Activated CD4-positive, CD25-positive, alpha-beta regulatory T cell (primary cell): ENCODE results near the gene GALNT11.
"Not testable (repeated sequence)": the region's sequence is repeated elsewhere in the genome, so short reads cannot be mapped to it uniquely, and the experiment has no call there.

ENCODE experiments used
- DNase-seq, 4 experiments: peaks; one replicate each; lab custom pipeline; 2025; lab: John Stamatoyannopoulos, UW

GALNT11 gene

DNA sequence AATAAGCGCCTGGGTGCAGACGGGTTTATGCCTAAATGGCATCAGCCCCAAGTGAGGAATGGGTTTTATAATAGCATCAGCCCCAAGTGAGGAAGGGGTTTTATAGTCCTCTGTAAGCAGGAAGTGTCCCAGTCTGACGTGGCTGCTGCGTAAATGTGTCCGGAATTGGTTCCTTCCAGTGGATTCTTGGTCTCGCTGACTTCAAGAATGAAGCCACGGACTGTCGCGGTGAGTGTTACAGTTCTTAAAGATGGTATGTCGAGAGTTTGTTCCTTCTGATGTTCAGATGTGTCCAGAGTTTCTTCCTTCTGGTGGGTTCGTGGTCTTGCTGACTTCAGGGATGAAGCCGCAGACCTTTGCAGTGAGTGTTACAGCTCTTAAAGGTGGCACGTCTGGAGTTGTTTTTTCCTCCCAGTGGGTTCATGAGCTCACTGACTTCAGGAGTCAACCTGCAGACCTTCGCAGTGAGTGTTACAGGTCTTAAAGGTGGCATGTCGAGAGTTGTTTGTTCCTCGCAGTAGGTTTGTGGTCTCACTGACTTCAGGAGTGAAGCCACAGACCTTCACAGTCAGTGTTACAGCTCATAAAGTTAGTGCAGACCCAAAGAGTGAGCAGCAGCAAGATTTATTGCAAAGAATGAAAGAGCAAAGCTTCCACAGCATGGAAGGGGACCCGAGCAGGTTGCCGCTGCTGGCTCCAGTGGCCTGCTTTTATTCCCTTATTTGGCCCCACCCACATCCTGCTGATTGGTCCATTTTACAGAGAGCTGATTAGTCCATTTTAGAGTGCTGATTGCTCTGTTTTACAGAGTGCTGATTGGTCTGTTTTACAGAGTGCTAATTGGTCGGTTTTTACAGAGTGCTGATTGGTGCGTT, 2.3 kb downstream of the GALNT11 start:
- not testable (repeated sequence) for DNase-seq

DNA sequence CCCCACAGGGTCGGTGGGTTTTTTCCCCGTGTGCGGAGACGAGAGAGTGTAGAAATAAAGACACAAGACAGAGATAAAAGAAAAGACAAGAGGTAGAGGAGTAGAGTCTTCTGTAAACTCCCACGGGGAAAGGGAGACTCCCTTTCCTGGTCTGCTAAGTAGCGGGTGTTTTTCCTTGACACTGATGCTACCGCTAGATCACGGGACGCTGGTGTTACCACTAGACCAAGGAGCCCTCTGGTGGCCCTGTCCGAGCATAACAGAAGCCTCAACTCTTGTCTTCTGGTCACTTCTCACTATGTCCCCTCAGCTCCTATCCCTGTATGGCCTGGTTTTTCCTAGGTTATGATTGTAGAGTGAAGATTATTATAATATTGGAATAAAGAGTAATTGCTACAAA, 4.6 kb downstream of the GALNT11 start:
- not testable (repeated sequence) for DNase-seq

DNA sequence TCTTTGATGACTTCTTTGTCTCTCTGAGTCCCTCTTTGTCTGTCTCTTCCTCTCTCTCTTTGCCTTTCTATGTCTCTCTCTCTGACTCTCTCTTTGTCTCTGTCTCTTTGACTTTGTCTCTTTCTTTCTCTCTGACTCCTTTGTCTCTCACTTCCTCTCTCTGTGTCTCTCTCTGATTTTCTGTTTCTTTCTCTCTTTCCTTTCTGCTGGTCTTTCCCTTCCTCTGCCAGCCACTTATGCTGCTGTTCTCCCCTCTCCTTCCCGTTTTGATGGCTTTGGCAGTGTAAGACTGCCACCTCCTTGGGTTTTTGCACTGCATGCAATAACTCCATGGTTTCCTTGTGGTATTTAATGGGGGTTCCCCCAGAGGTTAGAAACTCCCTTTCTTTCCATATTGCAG, 5.2 kb downstream of the GALNT11 start:
- not testable (repeated sequence) for DNase-seq

DNA sequence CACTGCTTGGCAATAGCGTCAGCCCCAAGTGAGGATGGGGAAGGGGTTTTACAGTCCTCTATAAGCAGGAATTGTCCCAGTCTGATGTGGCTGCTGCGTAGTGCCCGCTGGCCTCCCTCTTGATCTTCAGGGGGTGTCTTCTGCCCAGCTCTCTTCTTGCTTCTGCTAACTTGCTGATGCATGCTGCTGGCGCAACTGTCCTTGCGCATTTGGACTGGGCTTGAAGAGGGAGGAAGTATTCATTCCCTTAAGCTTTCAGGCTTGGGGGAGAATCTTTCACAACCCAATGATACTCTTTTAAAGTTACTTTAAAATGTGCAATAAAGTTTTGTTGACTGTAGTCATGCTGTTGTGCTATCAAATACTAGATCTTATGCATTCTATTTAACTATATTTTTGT, 10.3 kb downstream of the GALNT11 start:
- DNase-seq = no peak

DNA sequence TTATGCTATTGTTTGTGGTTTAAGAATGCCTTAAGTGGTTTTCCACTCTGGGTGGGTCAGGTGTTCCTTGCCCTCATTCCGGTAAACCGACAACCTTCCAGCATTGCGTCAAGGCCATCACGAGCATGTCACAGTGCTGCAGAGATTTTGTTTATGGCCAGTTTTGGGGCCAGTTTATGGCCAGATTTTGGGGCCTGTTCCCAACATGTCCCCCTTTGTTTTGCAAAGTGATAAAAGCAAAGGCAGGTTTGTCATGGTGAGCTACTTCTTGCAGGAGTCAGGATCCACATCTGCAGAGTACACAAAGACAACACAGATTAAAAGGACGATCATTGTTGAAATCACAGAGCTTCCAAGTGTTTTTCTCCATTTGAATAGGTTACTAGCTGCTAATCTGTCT, 12.9 kb downstream of the GALNT11 start:
- DNase-seq = not testable (repeated sequence)

DNA sequence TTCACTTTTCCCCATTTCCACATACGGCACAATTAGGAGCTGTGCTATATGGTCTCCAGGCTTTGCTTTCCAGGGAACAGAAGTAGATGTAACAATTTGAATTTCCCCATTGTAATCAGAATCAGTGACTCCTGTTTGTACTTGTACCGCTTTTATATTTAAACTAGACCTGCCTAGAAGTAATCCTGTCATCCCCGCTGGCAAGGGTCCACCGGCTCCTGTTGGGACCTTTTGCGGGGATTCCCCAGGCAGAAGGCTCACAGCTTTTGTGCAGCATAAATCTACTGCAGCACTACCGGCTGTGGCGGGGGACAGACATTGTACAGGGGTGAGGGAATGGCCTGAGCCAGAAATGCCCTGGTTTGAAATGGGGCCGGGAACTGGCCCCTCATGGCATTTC, 17.6 kb downstream of the GALNT11 start:
- DNase-seq = not testable (repeated sequence)

DNA sequence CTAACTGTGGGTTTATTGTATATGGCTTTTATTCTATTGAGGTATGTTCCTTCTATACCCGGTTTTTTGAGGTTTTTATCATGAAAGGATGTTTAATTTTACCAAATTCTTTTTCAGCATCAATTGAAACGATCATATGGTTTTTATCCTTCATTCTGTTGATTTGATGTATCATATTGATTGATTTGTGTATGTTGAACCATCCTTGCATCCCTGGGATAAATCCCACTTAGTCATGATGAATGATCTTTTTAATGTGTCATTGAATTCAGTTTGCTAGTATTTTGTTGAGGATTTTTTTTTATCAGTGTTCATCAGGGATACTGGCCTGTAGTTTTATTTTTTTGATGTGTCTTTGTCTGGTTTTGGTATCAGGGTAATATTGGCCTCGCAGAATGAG, 19.4 kb downstream of the GALNT11 start:
- not testable (repeated sequence) for DNase-seq

DNA sequence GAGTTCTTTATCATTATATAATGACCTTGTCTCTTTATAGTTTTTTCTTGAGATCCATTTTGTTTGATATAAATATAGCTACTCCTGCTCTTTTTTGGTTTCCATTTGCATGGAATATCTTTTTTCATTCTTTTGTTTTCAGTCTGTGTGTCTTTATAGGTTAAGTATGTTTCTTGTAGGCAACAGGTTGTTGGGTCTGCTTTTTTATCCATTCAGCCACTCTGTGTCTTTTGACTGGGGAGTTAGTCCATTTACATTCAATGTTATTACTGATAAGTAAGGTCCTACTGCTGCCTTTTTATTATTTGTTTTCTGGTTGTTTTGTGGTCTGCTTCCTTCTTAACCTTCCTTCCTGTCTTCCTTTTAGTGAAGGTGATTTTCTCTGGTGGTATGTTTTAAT, 21.1 kb downstream of the GALNT11 start:
- DNase-seq = no peak

DNA sequence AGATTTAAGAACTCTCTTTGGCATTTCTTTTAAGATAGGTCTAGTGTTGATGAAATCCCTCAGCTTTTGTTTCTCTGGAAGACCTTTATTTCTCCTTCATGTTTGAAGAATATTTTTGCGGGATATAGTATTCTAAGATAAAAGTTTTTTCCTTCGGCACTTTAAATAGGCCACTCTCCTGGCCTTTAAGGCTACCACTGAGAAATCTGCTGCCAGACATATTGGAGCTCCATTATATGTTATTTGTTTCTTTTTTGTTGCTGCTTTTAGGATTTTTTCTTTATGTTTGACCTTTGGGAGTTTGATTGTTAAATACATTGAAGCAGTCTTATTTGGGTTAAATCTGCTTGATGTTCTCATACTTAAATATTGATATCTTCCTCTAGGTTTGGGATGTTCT, 22.6 kb downstream of the GALNT11 start:
- no peak for DNase-seq

DNA sequence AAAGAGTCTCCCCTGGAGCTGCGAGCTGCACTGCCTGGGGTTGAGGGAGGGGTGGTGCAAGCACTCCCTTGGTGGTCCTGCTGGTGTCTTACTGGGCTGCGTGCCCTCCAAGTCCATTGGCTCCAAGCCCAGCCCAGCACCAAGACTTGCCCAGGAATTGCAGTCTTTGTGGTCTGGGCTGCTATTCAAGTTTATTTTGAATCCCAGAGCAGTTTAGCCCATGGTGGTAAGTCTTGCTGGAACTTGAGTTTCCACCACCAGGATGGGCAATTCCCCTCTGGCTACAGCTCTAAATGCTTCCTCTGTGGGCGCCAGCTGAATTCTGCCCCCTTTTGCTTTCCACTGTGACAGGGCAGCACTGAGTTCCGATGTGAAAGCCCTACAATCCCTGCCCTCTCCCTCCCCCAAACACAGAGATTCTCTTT, 25.1 kb downstream of the GALNT11 start:
- no peak for DNase-seq

DNA sequence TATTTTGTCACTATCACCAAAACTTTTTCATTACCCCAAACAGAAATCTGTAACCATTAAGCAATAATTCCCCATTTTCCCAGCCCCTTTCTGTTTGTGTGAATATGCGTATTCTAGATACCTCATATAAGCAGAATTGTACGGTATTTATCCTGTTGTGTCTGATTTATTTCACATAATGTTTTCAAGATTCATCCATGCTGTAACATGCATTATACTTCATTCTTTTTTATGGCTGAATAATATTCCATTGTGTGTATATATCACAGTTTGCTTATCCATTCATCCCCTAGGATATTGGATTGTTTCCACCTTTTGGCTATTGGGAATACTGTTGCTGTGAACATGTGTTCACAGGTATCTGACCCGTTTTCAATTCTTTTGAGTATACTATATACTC, 26.5 kb downstream of the GALNT11 start:
- DNase-seq = no peak

DNA sequence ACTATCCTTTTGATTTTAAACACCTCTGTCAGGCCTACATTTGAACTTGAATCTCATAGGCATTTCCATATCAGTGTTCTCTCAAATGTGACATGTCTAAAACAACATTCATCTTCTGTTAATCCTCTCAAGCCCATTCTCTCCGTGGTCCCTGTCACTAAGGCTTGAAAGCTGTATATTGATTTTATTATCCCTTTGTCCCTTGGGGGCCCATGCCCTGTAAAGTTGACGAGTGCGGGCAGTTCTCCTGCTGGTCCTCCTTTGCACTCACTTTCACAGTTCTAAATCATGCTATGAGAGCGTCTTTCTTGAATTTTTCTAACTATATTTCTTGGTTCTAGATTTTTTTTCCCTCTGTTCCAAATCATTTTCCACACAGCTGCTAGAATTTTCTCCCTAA, 27.3 kb downstream of the GALNT11 start:
- DNase-seq = no peak

DNA sequence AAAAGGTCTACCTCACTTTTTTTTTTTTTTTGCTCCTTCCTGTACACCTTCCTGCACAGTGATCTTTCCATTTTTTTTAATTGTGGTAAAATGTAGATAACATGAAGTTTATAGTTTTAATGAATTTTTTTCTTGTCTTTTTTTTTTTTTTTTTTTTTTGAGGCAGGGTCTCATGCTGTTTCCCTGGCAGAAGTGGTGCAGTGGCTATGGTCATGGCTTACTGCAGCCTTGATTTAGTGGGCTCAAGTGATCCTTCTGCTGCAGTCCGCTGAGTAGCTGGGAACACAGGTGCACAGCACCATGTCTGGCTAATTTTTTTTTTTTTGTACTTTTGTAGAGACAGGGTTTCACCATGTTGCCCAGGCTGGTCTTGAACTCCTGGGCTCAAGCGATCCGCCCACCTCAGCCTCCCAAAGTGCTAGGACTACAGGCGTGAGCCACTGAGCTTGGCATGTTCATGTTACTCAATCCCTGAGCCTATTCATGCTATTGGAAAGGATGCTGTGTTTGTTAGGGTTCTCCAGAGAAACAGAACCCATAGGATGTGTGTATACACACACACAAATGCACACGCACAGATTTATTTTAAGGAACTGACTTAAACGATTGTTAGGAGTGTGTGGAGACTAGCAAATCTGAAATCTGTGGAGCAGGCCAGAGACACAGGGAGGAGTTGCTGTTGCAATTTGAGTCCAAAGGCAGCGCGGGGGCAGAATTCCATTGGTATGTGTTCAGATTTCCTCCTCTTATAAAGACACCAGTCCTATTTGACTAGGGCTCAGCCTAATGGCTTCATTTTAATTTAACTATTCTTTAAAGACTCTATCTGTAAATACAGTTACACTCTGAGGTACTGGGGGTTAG, 29.1 kb downstream of the GALNT11 start:
- no peak for DNase-seq

DNA sequence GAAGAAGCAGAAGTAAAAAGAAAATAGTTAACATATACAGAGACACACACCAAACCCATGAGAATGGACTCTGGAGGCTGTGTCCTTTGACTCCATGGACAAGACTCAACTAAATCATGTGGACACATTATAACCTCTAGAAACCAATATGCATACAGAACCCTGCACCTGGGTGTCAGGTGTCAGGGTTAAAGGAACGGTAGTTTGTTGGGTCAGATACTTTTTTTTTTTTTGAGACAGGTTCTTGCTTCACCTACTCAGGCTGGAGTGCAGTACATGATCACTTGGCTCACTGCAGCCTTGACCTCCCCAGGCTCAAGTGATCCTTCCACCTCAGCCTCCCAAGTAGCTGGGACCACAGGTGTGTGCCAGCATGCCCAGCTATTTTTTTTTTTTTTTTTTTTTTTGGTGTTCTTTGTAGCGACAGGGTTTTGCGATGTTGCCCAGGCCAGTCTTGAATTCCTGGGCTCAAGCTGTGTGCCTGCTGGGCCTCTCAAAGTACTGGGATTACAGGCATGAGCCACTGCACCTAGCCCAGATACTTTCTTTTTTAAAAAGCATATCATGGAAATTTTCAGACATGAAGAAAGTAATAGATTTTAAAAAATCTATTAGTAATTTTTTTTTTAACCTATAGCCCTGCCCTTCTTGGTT, 31.3 kb downstream of the GALNT11 start:
- no peak for DNase-seq

DNA sequence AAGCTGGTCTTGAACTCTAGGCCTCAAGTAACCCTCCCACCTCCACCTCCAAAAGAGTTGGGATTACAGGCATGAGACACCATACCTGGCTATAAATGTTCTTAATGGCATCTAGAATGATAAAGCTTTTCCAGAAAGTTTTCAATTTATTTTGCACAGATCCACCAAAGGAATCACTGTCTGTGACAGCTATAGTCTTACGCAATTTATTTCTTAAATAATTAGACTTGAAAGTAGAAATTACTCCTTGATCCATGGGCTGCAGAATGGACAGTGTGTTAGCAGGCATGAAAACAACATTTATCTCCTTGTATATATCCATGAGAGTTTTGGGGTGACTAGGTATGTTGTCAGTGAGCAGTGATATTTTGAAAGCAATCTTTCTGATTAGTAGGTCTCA, 33.8 kb downstream of the GALNT11 start:
- DNase-seq = no peak

DNA sequence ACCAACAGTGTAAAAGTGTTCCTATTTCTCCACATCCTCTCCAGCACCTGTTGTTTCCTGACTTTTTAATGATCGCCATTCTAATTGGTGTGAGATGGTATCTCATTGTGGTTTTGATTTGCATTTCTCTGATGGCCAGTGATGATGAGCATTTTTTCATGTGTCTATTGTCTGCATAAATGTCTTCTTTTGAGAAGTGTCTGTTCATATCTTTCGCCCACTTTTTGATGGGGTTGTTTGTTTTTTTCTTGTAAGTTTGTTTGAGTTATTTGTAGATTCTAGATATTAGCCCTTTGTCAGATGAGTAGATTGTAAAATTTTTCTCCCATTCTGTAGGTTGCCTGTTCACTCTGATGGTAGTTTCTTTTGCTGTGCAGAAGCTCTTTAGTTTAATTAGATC, 35.6 kb downstream of the GALNT11 start:
- not testable (repeated sequence) for DNase-seq

DNA sequence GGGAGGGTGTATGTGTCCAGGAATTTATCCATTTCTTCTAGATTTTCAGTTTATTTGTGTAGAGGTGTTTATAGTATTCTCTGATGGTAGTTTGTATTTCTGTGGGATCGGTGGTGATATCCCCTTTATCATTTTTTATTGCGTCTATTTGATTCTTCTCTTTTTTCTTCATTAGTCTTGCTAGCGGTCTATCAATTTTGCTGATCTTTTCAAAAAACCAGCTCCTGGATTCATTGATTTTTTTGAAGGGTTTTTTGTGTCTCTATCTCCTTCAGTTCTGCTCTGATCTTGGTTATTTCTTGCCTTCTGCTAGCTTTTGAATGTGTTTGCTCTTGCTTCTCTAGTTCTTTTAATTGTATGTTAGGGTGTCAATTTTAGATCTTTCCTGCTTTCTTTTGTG, 37.7 kb downstream of the GALNT11 start:
- not testable (repeated sequence) for DNase-seq

DNA sequence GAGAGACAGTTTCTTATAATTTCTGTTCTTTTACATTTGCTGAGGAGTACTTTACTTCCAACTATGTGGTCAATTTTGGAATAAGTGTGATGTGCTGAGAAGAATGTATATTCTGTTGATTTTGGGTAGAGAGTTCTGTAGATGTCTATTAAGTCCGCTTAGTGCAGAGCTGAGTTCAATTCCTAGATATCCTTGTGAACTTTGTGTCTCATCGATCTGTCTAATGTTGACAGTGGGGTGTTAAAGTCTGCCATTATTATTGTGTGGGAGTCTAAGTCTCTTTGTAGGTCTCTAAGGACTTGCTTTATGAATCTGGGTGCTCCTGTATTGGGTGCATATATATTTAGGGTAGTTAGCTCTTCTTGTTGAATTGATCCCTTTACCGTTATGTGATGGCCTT, 38.3 kb downstream of the GALNT11 start:
- not testable (repeated sequence) for DNase-seq

DNA sequence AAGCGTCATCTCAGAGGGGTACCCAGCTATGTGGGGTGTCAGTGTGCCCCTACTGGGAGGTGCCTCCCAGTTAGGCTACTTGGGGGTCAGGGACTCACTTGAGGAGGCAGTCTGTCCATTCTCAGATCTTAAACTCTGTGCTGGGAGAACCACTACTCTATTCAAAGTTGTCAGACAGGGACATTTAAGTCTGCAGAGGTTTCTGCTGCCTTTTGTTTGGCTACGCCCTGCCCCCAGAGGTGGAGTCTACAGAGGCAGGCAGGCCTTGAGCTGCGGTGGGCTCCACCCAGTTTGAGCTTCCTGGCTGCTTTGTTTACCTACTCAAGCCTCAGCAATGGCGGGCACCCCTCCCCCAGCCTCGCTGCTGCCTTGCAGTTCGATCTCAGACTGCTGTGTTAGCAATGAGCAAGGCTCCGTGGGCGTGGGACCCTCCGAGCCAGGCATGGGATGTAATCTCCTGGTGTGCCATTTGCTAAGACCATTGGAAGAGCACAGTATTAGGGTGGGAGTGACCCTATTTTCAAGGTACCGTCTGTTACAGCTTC, 40.4 kb downstream of the GALNT11 start:
- not testable (repeated sequence) for DNase-seq

DNA sequence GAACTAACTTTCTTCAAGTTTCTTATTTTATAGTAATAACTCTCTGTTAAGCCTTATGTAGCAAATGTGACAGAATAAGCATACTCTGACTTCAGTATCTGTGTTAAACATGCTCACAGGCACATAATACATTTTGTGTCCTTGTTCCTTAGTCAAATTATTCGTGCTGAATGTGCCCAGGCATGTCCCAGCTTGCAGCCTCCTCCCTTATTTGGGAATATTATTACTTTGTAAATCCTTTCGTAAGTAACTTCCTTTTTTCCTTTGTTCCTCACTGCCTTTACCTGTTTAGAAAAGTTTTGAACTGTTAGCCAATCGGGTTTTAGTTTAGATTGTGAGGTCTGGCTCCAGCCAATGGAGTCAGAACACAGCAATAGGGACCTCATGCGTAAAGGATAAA, 46.9 kb downstream of the GALNT11 start:
- DNase-seq = no peak

DNA sequence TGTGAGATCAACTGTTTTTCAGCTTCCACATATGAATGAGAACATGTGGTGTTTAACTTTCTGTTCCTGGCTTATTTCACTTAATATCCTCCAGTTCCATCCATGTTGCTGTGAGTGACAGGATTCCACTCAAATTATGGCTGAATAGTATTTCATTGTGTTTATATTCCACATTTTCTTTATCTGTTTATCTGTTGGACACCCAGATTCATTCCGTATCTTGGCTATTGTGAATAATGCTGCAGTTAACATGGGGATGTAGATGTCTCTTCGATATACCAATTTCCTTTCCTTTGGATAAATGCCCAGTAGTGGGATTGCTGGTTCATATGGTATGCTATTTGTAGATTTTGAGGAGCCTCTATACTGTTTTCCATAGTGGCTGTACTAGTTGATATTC, 47.9 kb downstream of the GALNT11 start:
- no peak for DNase-seq

DNA sequence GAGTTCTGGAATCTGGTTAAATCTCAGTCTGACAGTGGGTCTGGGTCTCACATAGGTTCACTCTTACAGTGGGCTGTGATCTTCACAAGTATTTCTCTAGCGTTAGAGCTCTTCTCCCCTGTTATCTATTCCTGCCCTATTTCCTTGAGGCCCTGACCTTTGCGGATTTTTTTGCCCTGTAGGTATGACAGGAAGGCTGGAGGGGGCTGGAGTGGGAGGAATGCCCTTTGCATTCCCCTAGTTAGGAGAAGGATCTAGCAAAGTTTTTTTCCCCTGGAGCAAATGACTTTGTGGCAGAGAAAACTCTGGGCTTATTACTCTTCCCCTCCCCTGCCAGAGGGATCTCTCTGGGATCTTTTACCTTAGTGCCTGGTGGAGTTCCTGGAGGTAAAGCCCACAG, 49.2 kb downstream of the GALNT11 start:
- DNase-seq = no peak
